Smooth muscle cell (in vitro differentiated cells): Measurements from ENCODE around the gene SYNGR1. TPM values are rescaled to one million over a fixed set of nuclear protein-coding genes. Genes with fewer than 3 reads are reported as not detected.

ENCODE experiments used
- DNase-seq: peaks from one replicate; lab custom pipeline; 2025; ENCODE audit not compliant: unreplicated experiment; lab: John Stamatoyannopoulos, UW
- H2AFZ ChIP-seq: fragments of 200-600 bp; sonication (generic); 2 replicates; pipeline ENCODE4 v1.6.0; 2016; ENCODE audit warnings: antibody characterized with exemption, low read depth, mild to moderate bottlenecking
- H3F3A ChIP-seq: fragments of 200-600 bp; sonication (generic); 2 replicates; pipeline ENCODE4 v1.6.0; 2017; ENCODE audit warnings: antibody characterized with exemption, low read depth
- H3K27ac ChIP-seq: fragments of 200-600 bp; sonication (generic); 2 replicates; pipeline ENCODE4 v1.5.1; 2016; ENCODE audit warnings: low read depth, mild to moderate bottlenecking
- H3K27me3 ChIP-seq: fragments of 200-600 bp; sonication (generic); 2 replicates; pipeline ENCODE4 v1.6.1; 2016; ENCODE audit warnings: low read depth, mild to moderate bottlenecking
- H3K36me3 ChIP-seq: fragments of 200-600 bp; sonication (generic); 2 replicates; pipeline ENCODE4 v1.5.1; 2016; ENCODE audit warnings: low read depth
- H3K4me1 ChIP-seq: fragments of 200-600 bp; sonication (generic); 2 replicates; pipeline ENCODE4 v1.5.1; 2016; ENCODE audit warnings: low read depth
- H3K4me2 ChIP-seq: fragments of 200-600 bp; sonication (generic); 2 replicates; pipeline ENCODE4 v1.6.0; 2016; ENCODE audit warnings: mild to moderate bottlenecking
- H3K4me3 ChIP-seq: fragments of 200-600 bp; sonication (generic); 2 replicates; pipeline ENCODE4 v1.5.1; 2016; ENCODE audit warnings: mild to moderate bottlenecking
- H3K79me2 ChIP-seq: fragments of 200-600 bp; sonication (generic); 2 replicates; pipeline ENCODE4 v1.6.0; 2016; ENCODE audit warnings: low read depth, mild to moderate bottlenecking
- H3K9ac ChIP-seq: fragments of 200-600 bp; sonication (generic); 2 replicates; pipeline ENCODE4 v1.6.0; 2016; ENCODE audit warnings: low read depth
- H3K9me3 ChIP-seq: fragments of 200-600 bp; sonication (generic); replicated peaks from 2 replicates; pipeline ENCODE4 v1.5.1; 2016; ENCODE audit warnings: low read depth
- H4K20me1 ChIP-seq: fragments of 200-600 bp; sonication (generic); 2 replicates; pipeline ENCODE4 v1.6.0; 2016; ENCODE audit warnings: low read depth
- WGBS: methylation state at CpG from one replicate; pipeline ENCODE4 v1.1.7; 2016; ENCODE audit warnings: low lambda C conversion rate; 5-methylcytosine and 5-hydroxymethylcytosine counted together
- polyA plus RNA-seq: library from polyadenylated mRNA; unstranded; fragments of >200 nt; fragmentation: Nextera tagmentation; extraction: Ambion mirVana; gene quantifications from 2 replicates; pipeline ENCODE4 v1.2.1, GENCODE V29; 2016
- small RNA-seq: library from RNA; depleted of rRNA; stranded (forward); fragments of <200 nt; gene quantifications from one replicate; pipeline ENCODE3, GENCODE V24; 2014
- total RNA-seq: library from RNA; depleted of rRNA; stranded (reverse); fragments of >200 nt; gene quantifications from 2 replicates; pipeline ENCODE4 v1.2.3, GENCODE V29; 2014
- TF ChIP-seq, protein P1 (sequence below): fragments of 200-600 bp; sonication (generic); IDR thresholded peaks from 2 replicates; pipeline ENCODE4 v1.5.1; 2017; ENCODE audit warnings: borderline replicate concordance, mild to moderate bottlenecking, antibody characterized with exemption; ENCODE audit not compliant: insufficient read depth, poor library complexity, severe bottlenecking

The SYNGR1 gene
- total and polyA plus RNA-seq, 2 experiments from 2014 or later = 26.7 to 58.0 TPM

- Histone ChIP-seq H3K36me3 (no peaks in the 10 kb centered on the region), H2AFZ (no peak overlapping the region), H3F3A (no peaks in the 10 kb centered on the region), H4K20me1 (no peaks in the 10 kb centered on the region), H3K4me1 (no peaks in the 10 kb centered on the region), H3K4me3 (no peak overlapping the region), H3K27me3 (no peaks in the 10 kb centered on the region), H3K27ac (no peak overlapping the region), H3K9ac (no peak overlapping the region), H3K9me3 (no peaks in the 10 kb centered on the region), H3K4me2 (no peak overlapping the region), H3K79me2 (no peaks in the 10 kb centered on the region)
- WGBS = 68% methylated on average over 18 of the region's 18 CpGs
- TF ChIP-seq, protein P1, sequence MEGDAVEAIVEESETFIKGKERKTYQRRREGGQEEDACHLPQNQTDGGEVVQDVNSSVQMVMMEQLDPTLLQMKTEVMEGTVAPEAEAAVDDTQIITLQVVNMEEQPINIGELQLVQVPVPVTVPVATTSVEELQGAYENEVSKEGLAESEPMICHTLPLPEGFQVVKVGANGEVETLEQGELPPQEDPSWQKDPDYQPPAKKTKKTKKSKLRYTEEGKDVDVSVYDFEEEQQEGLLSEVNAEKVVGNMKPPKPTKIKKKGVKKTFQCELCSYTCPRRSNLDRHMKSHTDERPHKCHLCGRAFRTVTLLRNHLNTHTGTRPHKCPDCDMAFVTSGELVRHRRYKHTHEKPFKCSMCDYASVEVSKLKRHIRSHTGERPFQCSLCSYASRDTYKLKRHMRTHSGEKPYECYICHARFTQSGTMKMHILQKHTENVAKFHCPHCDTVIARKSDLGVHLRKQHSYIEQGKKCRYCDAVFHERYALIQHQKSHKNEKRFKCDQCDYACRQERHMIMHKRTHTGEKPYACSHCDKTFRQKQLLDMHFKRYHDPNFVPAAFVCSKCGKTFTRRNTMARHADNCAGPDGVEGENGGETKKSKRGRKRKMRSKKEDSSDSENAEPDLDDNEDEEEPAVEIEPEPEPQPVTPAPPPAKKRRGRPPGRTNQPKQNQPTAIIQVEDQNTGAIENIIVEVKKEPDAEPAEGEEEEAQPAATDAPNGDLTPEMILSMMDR = no peak
- no peak for DNase-seq
These were observed 84.5 kb downstream of the SYNGR1 start for GRCh38 chr22:39434243-39434653.

DNA sequence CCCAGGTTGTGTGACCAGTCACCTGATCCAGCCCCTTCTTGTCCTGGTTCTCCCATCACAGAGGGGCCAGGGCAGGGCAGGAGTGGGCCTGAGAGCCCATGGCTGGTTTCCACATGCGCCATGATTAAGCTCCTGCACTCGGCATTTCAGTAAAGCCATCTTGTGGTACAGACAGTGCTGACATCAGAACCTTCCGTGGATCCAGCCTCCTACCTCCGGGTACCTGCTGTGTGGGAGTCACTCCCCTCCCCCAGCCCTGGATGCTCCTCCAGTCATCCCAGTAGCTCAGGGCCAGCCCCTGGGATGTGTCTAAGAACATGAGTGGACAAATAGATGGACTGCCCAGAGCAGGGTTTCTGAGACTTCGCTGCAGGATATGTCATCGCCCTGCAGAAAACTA, 84.9 kb downstream of the SYNGR1 start:
- no peak for DNase-seq
- Histone ChIP-seq H3K4me3 (no peak overlapping the region), H3K9ac (no peak overlapping the region), H4K20me1 (no peaks in the 10 kb centered on the region), H3K36me3 (no peaks in the 10 kb centered on the region), H3K27ac (no peak overlapping the region), H3F3A (no peaks in the 10 kb centered on the region), H3K4me2 (no peak overlapping the region), H2AFZ (no peak overlapping the region), H3K4me1 (no peaks in the 10 kb centered on the region), H3K9me3 (no peaks in the 10 kb centered on the region), H3K27me3 (no peaks in the 10 kb centered on the region), H3K79me2 (no peaks in the 10 kb centered on the region)
- TF ChIP-seq, protein P1 = no peak
- 78% methylated on average over 6 of the region's 6 CpGs for WGBS

Small RNAs within 50 kb of the gene (small RNA-seq; reads per million reads assigned to genes)
- not detected for gene SNORD43
- gene SNORD83A = 18,416 reads per million, percentile 100 among the genes with 10 or more reads in this experiment
- gene SNORD83B = not detected

Other genes with a start within 250 kb of the SYNGR1 start
- 0.40 and 4.8 TPM in 2 replicates for gene CBX7, start 197.3 kb upstream of the SYNGR1 start, total RNA-seq
- 1.7 and 2.2 TPM in 2 replicates for gene CBX7, start 197.3 kb upstream of the SYNGR1 start, polyA plus RNA-seq
- gene PDGFB, start 105.0 kb upstream of the SYNGR1 start, total RNA-seq = 1.9 and 2.1 TPM in 2 replicates
- 0.31 and 3.0 TPM in 2 replicates for gene PDGFB, start 105.0 kb upstream of the SYNGR1 start, polyA plus RNA-seq
- 1,022 and 1,136 TPM in 2 replicates for gene RPL3, start 30.4 kb upstream of the SYNGR1 start, total RNA-seq
- gene RPL3, start 30.4 kb upstream of the SYNGR1 start, polyA plus RNA-seq = 717 and 749 TPM in 2 replicates
- gene TAB1, start 49.8 kb downstream of the SYNGR1 start, total RNA-seq = 12.9 and 14.8 TPM in 2 replicates
- 11.1 and 13.6 TPM in 2 replicates for gene TAB1, start 49.8 kb downstream of the SYNGR1 start, polyA plus RNA-seq
- 7.8 and 9.4 TPM in 2 replicates for gene MGAT3, start 107.0 kb downstream of the SYNGR1 start, total RNA-seq
- 3.9 and 4.4 TPM in 2 replicates for gene MGAT3, start 107.0 kb downstream of the SYNGR1 start, polyA plus RNA-seq
- 11.1 and 17.8 TPM in 2 replicates for gene MIEF1, start 152.3 kb downstream of the SYNGR1 start, total RNA-seq
- gene MIEF1, start 152.3 kb downstream of the SYNGR1 start, polyA plus RNA-seq = 11.3 and 14.5 TPM in 2 replicates
- gene ATF4, start 170.6 kb downstream of the SYNGR1 start, total RNA-seq = 421 and 443 TPM in 2 replicates
- gene ATF4, start 170.6 kb downstream of the SYNGR1 start, polyA plus RNA-seq = 288 and 339 TPM in 2 replicates
- gene RPS19BP1, start 182.8 kb downstream of the SYNGR1 start, total RNA-seq = 42.8 and 71.6 TPM in 2 replicates
- gene RPS19BP1, start 182.8 kb downstream of the SYNGR1 start, polyA plus RNA-seq = 97.1 and 115 TPM in 2 replicates
- gene CACNA1I, start 220.8 kb downstream of the SYNGR1 start, total RNA-seq = not detected in 2 replicates
- gene CACNA1I, start 220.8 kb downstream of the SYNGR1 start, polyA plus RNA-seq = not detected in 2 replicates